Stimulated activated CD8-positive, alpha-beta memory T cell treated with anti-CD3 and anti-CD28 coated beads, Interleukin-12 subunit alpha, Interleukin-12 subunit beta, amount 100 ng/mL, for 1 hour (primary cell): ENCODE data around the gene TPSG1.
"Not testable (repeated sequence)": the region's sequence is repeated elsewhere in the genome, so short reads cannot be mapped to it uniquely, and the experiment has no call there.

ENCODE experiments used
- DNase-seq: peaks from one replicate; pipeline ENCODE4 v3.0.0-alpha.2; 2020; ENCODE audit warnings: low read depth

Gene TPSG1

DNA sequence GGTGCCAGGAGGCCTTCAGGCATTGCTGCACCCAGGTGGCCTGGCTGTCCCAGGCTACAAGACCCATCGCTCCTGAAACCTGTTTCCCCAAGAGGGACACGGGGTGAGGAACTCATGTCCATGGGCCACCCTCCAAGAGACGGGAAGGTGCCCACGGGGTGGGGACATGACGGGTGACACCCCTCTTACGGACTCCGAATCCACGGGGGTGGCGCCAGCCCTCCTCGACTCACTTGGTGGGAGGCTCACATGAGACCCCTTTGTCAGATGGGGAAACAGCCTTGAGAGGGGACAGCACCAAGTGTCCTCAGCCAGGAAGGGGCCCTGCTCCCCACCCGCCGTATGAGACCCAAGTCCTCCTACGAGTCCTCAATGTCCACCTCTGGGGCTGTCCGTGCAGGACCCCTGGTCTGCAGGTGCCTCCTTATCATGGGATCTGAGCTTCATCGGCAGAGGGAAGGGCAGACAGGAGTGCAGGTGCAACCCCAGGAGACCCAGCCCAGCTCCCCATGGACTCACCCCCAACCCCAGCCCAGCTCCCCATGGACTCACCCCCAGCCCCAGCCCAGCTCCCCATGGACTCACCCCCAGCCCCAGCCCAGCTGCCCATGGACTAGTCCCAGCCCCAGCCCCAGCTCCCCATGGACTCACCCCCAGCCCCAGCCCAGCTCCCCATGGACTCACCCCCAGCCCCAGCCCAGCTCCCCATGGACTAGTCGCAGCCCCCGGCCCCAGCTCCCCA lies 5.6 kb upstream of the TPSG1 start:
- DNase-seq, result not testable (repeated sequence)

DNA sequence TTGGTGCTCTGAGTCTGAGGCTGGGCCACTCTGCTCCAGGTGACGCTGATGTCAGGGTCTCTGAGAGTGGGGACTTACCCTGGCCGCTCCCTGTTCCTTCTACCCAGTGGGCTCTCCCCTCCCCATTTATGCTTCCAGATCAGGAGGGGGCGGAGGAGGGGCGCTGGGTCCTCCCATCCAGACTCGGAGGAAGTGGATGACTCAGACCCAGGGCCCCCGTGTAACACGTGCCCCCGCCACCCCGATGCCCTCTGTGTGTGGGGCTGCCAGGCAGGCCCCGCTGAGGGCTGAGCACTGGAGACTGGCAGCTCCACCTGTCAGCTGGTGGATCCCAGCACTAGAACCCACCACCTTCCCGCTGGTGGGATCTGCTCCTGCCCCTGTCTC lies 5.0 kb upstream of the TPSG1 start, which contains the start of gene TPSB2:
Gene TPSB2 (minus strand): TSS at position 101 of the 387 bp plus-strand sequence. CDS start 233 bp downstream, outside the sequence.
- not testable (repeated sequence) for DNase-seq

DNA sequence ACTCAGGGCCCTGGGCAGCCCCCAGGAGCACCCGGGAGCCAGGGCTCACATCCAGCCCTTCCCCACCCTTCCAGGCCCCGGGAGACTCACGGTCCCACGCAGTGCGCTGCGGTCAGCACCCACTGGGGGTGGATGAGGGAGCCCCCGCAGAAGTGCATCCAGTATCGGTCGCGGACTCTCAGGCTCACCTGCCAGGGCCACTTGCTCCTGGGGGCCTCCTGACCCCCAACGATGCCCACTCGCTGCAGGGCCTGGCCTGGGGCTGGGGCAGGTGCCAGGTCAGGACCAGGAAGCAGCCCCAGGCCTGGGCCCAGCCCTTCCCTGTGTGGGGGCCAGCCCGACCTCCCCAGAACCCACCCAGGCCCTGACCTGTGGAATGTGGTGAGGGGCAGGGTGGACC lies 4.4 kb upstream of the TPSG1 start:
- not testable (repeated sequence) for DNase-seq

- DNase-seq, result not testable (repeated sequence)
These were observed 3.2 kb upstream of the TPSG1 start for GRCh38 chr16:1228227-1228626.

GRCh38 chr16:1226692-1227091 lies 1.6 kb upstream of the TPSG1 start:
- not testable (repeated sequence) for DNase-seq

GRCh38 chr16:1225728-1226311 lies 752 bp upstream of the TPSG1 start:
- not testable (repeated sequence) for DNase-seq

GRCh38 chr16:1224558-1224957 lies 510 bp downstream of the TPSG1 start:
- no peak for DNase-seq

GRCh38 chr16:1223355-1224214 lies 1.5 kb downstream of the TPSG1 start:
- DNase-seq, result no peak

- DNase-seq, result no peak
These were observed 2.3 kb downstream of the TPSG1 start for GRCh38 chr16:1222553-1223354.

- DNase-seq, result no peak
These were observed 3.2 kb downstream of the TPSG1 start for GRCh38 chr16:1221628-1222552.

GRCh38 chr16:1220841-1221627 lies 4.0 kb downstream of the TPSG1 start:
- DNase-seq, result no peak

GRCh38 chr16:1220098-1220728 lies 4.9 kb downstream of the TPSG1 start:
- DNase-seq, result no peak

DNA sequence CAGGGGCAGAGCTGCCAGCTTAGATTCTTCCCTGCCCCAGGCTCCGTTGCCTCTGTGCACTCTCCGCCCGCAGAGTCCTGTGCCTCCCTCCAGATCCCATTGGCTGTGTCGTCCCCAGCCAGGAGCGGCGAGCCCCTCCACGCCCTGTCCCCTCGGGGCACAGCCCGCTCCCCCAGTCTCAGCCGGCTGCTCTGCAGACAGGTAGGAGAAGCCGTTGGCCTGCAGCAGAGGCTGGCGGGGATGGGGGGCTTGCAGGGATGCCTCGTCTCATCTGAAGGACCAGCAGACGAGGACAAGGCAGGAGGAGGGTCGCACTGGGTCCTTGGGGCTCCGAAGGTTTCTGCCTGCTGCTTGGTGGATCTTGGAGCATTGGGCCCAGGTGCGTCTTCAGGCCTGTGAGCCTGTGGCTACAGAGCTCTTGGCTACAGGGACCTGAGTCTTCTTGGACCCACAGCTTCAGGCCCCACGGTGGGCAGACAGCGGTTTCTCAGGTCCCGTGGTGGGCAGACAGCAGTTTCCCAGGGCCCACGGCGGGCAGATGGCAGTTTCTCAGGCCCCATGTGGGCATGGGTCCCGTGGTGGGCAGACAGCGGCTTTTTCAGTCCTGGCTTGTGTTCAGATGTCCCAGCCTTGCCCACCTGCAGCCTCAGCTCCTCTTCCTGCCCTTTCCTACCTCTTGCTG lies 6.0 kb downstream of the TPSG1 start:
- DNase-seq, result no peak

DNA sequence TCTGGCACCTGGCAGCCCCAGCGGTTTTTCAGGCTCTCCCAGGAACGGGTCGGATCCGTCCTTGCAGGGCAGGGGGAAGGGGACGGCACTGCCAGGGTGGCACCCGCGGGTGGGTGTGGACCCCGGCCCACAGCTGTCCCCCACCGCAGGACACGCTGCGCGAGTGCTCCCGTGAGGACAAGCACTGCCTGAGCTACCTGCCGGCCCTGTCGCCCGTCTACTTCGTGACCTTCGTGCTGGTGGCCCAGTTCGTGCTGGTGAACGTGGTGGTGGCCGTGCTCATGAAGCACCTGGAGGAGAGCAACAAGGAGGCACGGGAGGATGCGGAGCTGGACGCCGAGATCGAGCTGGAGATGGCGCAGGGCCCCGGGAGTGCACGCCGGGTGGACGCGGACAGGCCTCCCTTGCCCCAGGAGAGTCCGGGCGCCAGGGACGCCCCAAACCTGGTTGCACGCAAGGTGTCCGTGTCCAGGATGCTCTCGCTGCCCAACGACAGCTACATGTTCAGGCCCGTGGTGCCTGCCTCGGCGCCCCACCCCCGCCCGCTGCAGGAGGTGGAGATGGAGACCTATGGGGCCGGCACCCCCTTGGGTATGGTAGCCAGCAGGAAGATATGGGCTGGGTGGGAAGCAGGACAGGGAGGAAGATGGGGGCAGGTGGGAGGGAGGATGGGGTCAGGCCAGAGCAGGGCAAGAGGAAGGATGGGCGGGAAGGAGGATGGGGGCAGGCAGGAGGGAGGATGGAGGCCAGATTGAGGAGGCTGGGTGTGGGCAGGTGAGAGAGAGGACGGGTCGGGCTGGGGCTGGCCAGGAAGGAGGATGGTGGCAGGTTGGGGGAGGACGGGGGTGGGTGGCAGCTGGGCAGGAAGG lies 6.8 kb downstream of the TPSG1 start:
- no peak for DNase-seq

DNA sequence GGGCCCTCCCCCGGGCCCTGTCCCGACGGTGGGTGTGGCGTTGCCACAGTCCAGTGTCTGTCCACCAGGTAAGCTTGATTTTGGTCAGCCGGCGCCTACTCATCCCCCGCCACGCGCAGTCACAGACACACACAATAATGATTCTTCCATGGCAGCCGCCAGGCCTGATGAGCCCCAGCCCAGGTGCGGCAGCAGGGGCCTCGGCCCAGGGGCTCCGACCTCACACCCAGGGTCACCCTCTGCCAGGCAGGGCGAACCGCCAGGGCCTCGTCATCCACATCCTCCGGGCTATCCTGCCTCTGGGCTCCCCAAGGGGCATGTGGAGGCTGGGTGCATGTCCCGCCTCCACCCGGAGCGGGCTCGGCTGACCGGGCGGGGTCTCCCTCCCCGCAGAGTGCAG lies 7.5 kb downstream of the TPSG1 start:
- DNase-seq, result no peak

DNA sequence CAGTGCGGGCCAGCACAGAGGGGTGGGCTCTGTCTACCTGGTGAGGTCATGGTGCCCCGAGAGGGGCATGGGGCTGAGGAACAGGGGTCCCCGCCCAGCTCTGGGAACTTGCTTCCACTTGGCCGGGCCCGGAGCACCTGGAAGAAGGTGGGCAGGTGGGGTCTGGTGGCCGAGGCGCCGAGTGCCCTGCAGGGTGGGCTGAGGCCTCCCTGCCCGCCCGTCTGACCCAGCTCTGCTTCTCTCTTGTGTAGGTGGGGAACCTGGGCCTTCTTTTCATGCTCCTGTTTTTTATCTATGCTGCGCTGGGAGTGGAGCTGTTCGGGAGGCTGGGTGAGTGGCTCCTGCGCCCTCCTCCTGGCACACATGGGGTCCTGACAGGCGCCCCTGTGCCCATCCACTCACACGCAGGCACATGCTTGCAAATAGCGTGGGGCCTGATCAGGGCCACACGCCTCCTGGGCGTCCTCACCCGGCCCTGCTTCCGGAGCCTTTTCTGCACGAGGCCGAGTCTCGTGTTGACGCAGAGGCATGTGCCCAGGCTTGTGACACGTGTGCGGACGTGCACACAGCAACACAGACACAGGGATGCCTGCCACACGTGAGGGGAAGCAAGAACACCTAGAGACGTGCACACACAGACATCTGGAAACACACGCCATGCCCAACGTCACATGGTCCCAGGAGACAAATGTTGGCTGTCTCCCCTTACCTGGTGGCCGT lies 8.2 kb downstream of the TPSG1 start:
- DNase-seq, result no peak

DNA sequence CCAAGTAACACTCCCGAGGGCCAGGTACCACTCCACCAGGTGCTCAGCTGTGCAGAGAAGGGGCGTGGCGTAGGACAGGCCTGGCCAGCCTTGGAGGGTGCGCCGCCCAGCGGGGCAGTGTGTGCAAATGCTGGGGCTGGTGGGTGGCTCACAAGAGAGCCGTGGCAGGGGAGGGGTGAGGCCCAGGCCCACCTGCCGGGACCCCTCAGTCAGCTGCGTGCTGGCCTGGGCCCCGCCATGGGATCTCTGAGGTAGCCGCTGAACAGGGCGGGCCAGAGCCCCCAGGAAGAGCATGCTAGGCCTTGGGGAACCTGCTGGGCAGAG lies 8.8 kb downstream of the TPSG1 start:
- DNase-seq, result no peak
